CD4-positive, alpha-beta T cell (primary cell): ENCODE data around the gene MAT2A. TPM values are rescaled to one million over a fixed set of nuclear protein-coding genes. Genes with fewer than 3 reads are reported as not detected.
"Not testable (repeated sequence)": the region's sequence is repeated elsewhere in the genome, so short reads cannot be mapped to it uniquely, and the experiment has no call there.

ENCODE experiments used
- ATAC-seq: fragments of 200-7000 bp; cut with Tn5 transposase; one replicate; pipeline ENCODE4 v1.10.0; 2022; ENCODE audit warnings: mild to moderate bottlenecking; ENCODE audit not compliant: poor library complexity
- CTCF ChIA-PET: fragments of 350-600 bp; sonication (Branson Sonifier 250); formaldehyde crosslinking; loops from one replicate; lab custom pipeline; 2021; ENCODE audit warnings: antibody characterized with exemption, inconsistent platforms; lab: Charles Lee
- POLR2A ChIA-PET: fragments of 350-600 bp; sonication (Branson Sonifier 250); formaldehyde crosslinking; loops from one replicate; lab custom pipeline; 2021; ENCODE audit warnings: antibody characterized with exemption, inconsistent platforms; lab: Charles Lee
- DNase-seq, 14 experiments: peaks; one replicate each; pipeline ENCODE4 v3.0.0-alpha.2; 2013 to 2020; ENCODE audit warnings: mixed read lengths in 2 of 14
- H3K27ac ChIP-seq, 2 donors: one replicate each; pipeline versions ENCODE4 v1.5.1 to v1.7.0; 2013; ENCODE audit warnings: low read length in 2 of 2, low read depth in 1 of 2, mild to moderate bottlenecking in 1 of 2
- H3K27me3 ChIP-seq, 2 experiments: 1 replicate in 1 of 2; 2 replicates in 1 of 2; pipeline versions ENCODE4 v1.6.1 to v1.7.0; 2013; ENCODE audit warnings: low read length in 2 of 2, control low read depth in 1 of 2, mild to moderate bottlenecking in 1 of 2, moderate library complexity in 1 of 2; ENCODE audit not compliant: insufficient read depth in 2 of 2, control insufficient read depth in 1 of 2
- H3K36me3 ChIP-seq: one replicate; pipeline ENCODE4 v1.6.1; 2013; ENCODE audit warnings: low read length, control low read depth; ENCODE audit not compliant: insufficient read depth
- H3K4me1 ChIP-seq: one replicate; pipeline ENCODE4 v1.6.1; 2013; ENCODE audit warnings: low read length, control low read depth; ENCODE audit not compliant: insufficient read depth
- H3K4me3 ChIP-seq: one replicate; pipeline ENCODE4 v1.5.1; 2013; ENCODE audit warnings: mild to moderate bottlenecking, low read length, moderate library complexity
- H3K9me3 ChIP-seq, 2 experiments: 1 replicate in 1 of 2; 2 replicates in 1 of 2; pipeline versions ENCODE4 v1.6.1 to v1.7.0; 2013; ENCODE audit warnings: low read length in 2 of 2, mild to moderate bottlenecking in 2 of 2, control low read depth in 1 of 2, moderate library complexity in 1 of 2; ENCODE audit not compliant: control insufficient read depth in 1 of 2, insufficient read depth in 1 of 2
- H3K27ac Mint-ChIP-seq: one replicate; pipeline ENCODE4 v1.8.0; 2020; ENCODE audit warnings: mixed read lengths
- H3K27me3 Mint-ChIP-seq: one replicate; pipeline ENCODE4 v1.8.0; 2021; ENCODE audit warnings: mixed read lengths
- H3K36me3 Mint-ChIP-seq: one replicate; pipeline ENCODE4 v1.8.0; 2021; ENCODE audit warnings: low read depth, mixed read lengths
- H3K4me1 Mint-ChIP-seq: one replicate; pipeline ENCODE4 v1.8.0; 2021; ENCODE audit warnings: low read depth, mixed read lengths
- H3K4me3 Mint-ChIP-seq: one replicate; pipeline ENCODE4 v1.8.0; 2020; ENCODE audit warnings: mild to moderate bottlenecking, mixed read lengths
- H3K9me3 Mint-ChIP-seq: one replicate; pipeline ENCODE4 v1.8.0; 2020; ENCODE audit warnings: mixed read lengths
- intact Hi-C, 2 experiments: fragments of 100-400 bp; cut with DNase I in 1 of 2; cut with micrococcal nuclease in 1 of 2; formaldehyde crosslinking; loops; one replicate each; pipeline versions ENCODE4 v1.15.1 to v1.9.0; 2023 to 2025; cut with DNase I, micrococcal nuclease
- total RNA-seq, 174 experiments: library from RNA in 2 of 174; stranded (reverse) in 2 of 174; gene quantifications; one replicate each; pipeline ENCODE4 v1.2.3 and lab custom pipeline; 2021 to 2026
- TF ChIP-seq, protein P1 (sequence below): fragments of 200-600 bp; IDR thresholded peaks from one replicate; pipeline ENCODE4 v1.8.0; 2022; ENCODE audit warnings: antibody characterized with exemption, mild to moderate bottlenecking

Gene MAT2A
- total RNA-seq, 2 experiments from 2014 or later, result 121 to 122 TPM

DNA sequence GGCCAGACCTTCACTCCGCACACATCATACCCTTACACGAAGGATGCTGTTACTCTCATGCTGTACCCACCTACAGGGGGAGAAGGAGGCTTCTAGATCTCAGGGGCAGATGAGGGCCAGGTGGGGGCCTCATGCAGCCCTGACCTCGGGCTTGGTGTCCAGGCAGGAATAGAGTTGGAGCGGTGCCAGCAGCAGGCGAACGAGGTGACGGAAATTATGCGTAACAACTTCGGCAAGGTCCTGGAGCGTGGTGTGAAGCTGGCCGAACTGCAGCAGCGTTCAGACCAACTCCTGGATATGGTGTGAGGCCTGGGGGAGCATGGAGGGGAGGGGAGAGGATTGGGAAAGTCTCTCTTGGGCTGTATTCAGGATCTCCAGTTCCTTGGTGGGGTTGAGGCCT, 52.6 kb downstream of the MAT2A start:
- no peak for DNase-seq
- Mint-ChIP-seq H3K27me3 (no peaks in the 10 kb centered on the region), H3K4me3 (no peak overlapping the region), H3K36me3 (peaks cover 11% of the 10 kb centered on the region), H3K27ac (no peak overlapping the region), H3K9me3 (no peaks in the 10 kb centered on the region), H3K4me1 (peaks cover 45% of the 10 kb centered on the region)
- ATAC-seq, result no peak
- H3K27me3 ChIP-seq, result no peaks in the 10 kb centered on the region
- CTCF ChIA-PET, result no interaction called here
- TF ChIP-seq, protein P1, sequence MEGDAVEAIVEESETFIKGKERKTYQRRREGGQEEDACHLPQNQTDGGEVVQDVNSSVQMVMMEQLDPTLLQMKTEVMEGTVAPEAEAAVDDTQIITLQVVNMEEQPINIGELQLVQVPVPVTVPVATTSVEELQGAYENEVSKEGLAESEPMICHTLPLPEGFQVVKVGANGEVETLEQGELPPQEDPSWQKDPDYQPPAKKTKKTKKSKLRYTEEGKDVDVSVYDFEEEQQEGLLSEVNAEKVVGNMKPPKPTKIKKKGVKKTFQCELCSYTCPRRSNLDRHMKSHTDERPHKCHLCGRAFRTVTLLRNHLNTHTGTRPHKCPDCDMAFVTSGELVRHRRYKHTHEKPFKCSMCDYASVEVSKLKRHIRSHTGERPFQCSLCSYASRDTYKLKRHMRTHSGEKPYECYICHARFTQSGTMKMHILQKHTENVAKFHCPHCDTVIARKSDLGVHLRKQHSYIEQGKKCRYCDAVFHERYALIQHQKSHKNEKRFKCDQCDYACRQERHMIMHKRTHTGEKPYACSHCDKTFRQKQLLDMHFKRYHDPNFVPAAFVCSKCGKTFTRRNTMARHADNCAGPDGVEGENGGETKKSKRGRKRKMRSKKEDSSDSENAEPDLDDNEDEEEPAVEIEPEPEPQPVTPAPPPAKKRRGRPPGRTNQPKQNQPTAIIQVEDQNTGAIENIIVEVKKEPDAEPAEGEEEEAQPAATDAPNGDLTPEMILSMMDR, result no peak
- no peaks in the 10 kb centered on the region for H3K9me3 ChIP-seq
- intact Hi-C loops, result loop anchor here in 1 of 2 experiments (10.0 kb wide), 1 partner anchor 513 kb away; the partner anchor contains the start of genes POLR1A and PTCD3
- H3K4me3 ChIP-seq, result no peak overlapping the region
- H3K36me3 ChIP-seq, result peaks cover 2% of the 10 kb centered on the region
- peaks cover 40% of the 10 kb centered on the region for H3K4me1 ChIP-seq
- H3K27ac ChIP-seq, result no peak overlapping the region
- POLR2A ChIA-PET, result interaction anchor here (0.7 to 1.7 kb wide), 2 partner anchors 30 to 264 kb away, joined by 3 to 4 read pairs; partner anchors contain the start of gene GGCX

DNA sequence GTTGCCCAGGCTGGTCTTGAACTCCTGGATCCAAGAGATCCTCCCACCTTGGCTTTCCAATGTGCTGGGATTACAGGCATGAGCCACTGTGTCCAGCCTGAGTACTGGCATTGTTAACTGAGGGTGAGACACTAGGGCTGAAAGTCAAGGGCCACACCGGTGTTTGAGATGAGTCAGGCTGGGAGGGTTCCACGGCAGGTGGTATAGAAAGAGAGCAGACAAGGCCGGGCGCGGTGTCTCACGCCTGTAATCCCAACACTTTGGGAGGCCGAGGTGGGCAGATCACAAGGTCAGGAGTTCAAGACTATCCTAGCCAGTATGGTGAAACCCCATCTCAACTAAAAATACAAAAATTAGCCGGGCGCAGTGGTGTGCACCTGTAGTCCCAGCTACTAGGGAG, 53.3 kb downstream of the MAT2A start:
- H3K27ac ChIP-seq, H3K9me3 Mint-ChIP-seq, H3K36me3 ChIP-seq, CTCF ChIA-PET, ATAC-seq, H3K27me3 ChIP-seq, H3K4me3 ChIP-seq, H3K27me3 Mint-ChIP-seq, DNase-seq, H3K27ac Mint-ChIP-seq, H3K9me3 ChIP-seq: not testable (repeated sequence)
- POLR2A ChIA-PET, result interaction anchor here (4.2 kb wide), 1 partner anchor 7 kb away, joined by 60 read pairs; the partner anchor contains the start of gene VAMP5
- Mint-ChIP-seq H3K4me3 (peak overlapping the region; percentile 45), H3K4me1 (peaks cover 52% of the 10 kb centered on the region), H3K36me3 (peaks cover 17% of the 10 kb centered on the region)
- peaks cover 46% of the 10 kb centered on the region for H3K4me1 ChIP-seq
- intact Hi-C loops, result loop anchor here in 1 of 2 experiments (10.0 kb wide), 1 partner anchor 513 kb away; the partner anchor contains the start of genes POLR1A and PTCD3

DNA sequence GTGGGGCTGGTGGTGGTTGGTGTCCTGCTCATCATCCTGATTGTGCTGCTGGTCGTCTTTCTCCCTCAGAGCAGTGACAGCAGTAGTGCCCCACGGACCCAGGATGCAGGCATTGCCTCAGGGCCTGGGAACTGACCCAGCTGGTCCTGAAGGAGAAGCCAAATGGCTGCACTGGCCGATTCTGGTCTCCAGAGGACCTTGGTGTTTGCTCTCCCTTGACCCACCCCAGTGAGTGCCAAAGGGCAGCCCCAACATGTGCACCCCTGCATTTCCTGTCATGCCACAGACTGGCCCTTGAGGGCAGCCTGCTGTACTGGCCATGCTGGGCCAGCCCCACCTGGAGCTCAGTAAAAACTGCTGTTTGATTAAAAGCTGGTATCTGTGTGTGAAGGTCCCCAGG, 54.1 kb downstream of the MAT2A start:
- Histone ChIP-seq H3K36me3 (peaks cover 14% of the 10 kb centered on the region), H3K4me3 (no peak overlapping the region), H3K4me1 (peaks cover 45% of the 10 kb centered on the region), H3K27ac (no peak overlapping the region), H3K27me3 (no peaks in the 10 kb centered on the region), H3K9me3 (no peaks in the 10 kb centered on the region)
- Mint-ChIP-seq H3K9me3 (no peaks in the 10 kb centered on the region), H3K27me3 (no peaks in the 10 kb centered on the region), H3K4me3 (peak overlapping the region; percentile 58), H3K4me1 (peaks cover 48% of the 10 kb centered on the region), H3K27ac (no peak overlapping the region), H3K36me3 (peaks cover 21% of the 10 kb centered on the region)
- POLR2A ChIA-PET, result interaction anchor here (4.2 kb wide), 1 partner anchor 8 kb away, joined by 60 read pairs; the partner anchor contains the start of gene VAMP5
- CTCF ChIA-PET, result no interaction called here
- DNase-seq (no peak), ATAC-seq (no peak)
- TF ChIP-seq, protein P1, result no peak
- intact Hi-C loops, result loop anchor here in 1 of 2 experiments (10.0 kb wide), 1 partner anchor 512 kb away; the partner anchor contains the start of genes POLR1A and PTCD3

Other genes with a start within 250 kb of the MAT2A start
- gene TGOLN2, start 211.2 kb upstream of the MAT2A start, total RNA-seq, result 100 to 1,000 TPM; 172 to 175 TPM
- 10 to 100 TPM; 19.2 to 22.2 TPM for gene RETSAT, start 184.6 kb upstream of the MAT2A start, total RNA-seq
- 10 to 100 TPM; 13.5 to 15.3 TPM for gene ELMOD3, start 184.4 kb upstream of the MAT2A start, total RNA-seq
- gene CAPG, start 128.8 kb upstream of the MAT2A start, total RNA-seq, result 10 to 100 TPM; 21.7 to 23.3 TPM
- gene SH2D6, start 120.5 kb upstream of the MAT2A start, total RNA-seq, result under 1 TPM in 1 of 2 experiments, not detected in 1; 0.30 TPM
- gene GGCX, start 22.3 kb downstream of the MAT2A start, total RNA-seq, result 10 to 100 TPM; 22.9 to 27.6 TPM
- gene VAMP8, start 38.4 kb downstream of the MAT2A start, total RNA-seq, result 10 to 100 TPM; 32.3 to 37.3 TPM
- gene VAMP5, start 45.3 kb downstream of the MAT2A start, total RNA-seq, result 10 to 100 TPM; 17.0 to 17.2 TPM
- gene RNF181, start 56.6 kb downstream of the MAT2A start, total RNA-seq, result 10 to 100 TPM; 41.5 to 43.8 TPM
- gene TMEM150A, start 63.5 kb downstream of the MAT2A start, total RNA-seq, result 1 to 10 TPM; 6.6 to 7.0 TPM
- 10 to 100 TPM; 31.0 to 31.2 TPM for gene C2orf68, start 72.9 kb downstream of the MAT2A start, total RNA-seq
- 10 to 100 TPM; 48.1 to 51.2 TPM for gene USP39, start 77.0 kb downstream of the MAT2A start, total RNA-seq
- gene SFTPB, start 129.0 kb downstream of the MAT2A start, total RNA-seq, result not detected
- gene GNLY, start 155.2 kb downstream of the MAT2A start, total RNA-seq, result 10 to 100 TPM; 45.1 TPM
- gene ATOH8, start 214.8 kb downstream of the MAT2A start, total RNA-seq, result not detected